ENCODE data around the gene OR5F1. TPM values are rescaled to one million over a fixed set of nuclear protein-coding genes. Genes with fewer than 3 reads are reported as not detected.

The OR5F1 gene
- total RNA-seq, 2 experiments from 2014 or later: 0.22 TPM; not detected in 1

- H3K9me2 ChIP-seq (ENCODE audit: insufficient read depth, low read length): no peaks in the 10 kb centered on the region
- no peak overlapping the region for H2AFZ ChIP-seq (ENCODE audit: low read length)
- no peak overlapping the region for H3K4me2 ChIP-seq (ENCODE audit: low read length)
- no peaks in the 10 kb centered on the region for H3K4me1 ChIP-seq (ENCODE audit: insufficient read depth, low read length, poor library complexity, severe bottlenecking)
- H3K79me2 ChIP-seq (ENCODE audit: insufficient read depth, low read depth, low read length): no peaks in the 10 kb centered on the region
- BruUV-seq (replicated peaks): no TSS peak
- no peak overlapping the region for H3K4me3 ChIP-seq (ENCODE audit: low read depth, low read length, poor library complexity, severe bottlenecking)
- no peak for DNase-seq (ENCODE audit: low spot score)
- no peaks in the 10 kb centered on the region for H3K9me3 ChIP-seq (ENCODE audit: low read length)
- H3K27ac ChIP-seq (ENCODE audit: low read depth, low read length, poor library complexity, severe bottlenecking): no peak overlapping the region
- no peaks in the 10 kb centered on the region for H4K20me1 ChIP-seq (ENCODE audit: insufficient read depth, low read length)
- ChIA-PET CTCF (ENCODE audit: unreplicated experiment) (no interaction called here), POLR2A (interaction anchor here (1.0 kb wide), 1 partner anchor 14 kb away, joined by 3 read pairs; no protein-coding TSS in a partner anchor)
- intact Hi-C loops (cut with micrococcal nuclease; ENCODE audit: unreplicated experiment): no loop called here
- no peaks in the 10 kb centered on the region for H3K36me3 ChIP-seq (ENCODE audit: insufficient read depth, low read length)
- TF ChIP-seq CTCF (conservative IDR thresholded peaks at IDR 0.05; ENCODE audit: low read length): no peak
- TF ChIP-seq EZH2phosphoT487 (IDR thresholded peaks at IDR 0.05; ENCODE audit: borderline replicate concordance, low read depth, low read length): no peak
Observed at GRCh38 chr11:55967914-55968313, 26.5 kb downstream of the OR5F1 start.

DNA sequence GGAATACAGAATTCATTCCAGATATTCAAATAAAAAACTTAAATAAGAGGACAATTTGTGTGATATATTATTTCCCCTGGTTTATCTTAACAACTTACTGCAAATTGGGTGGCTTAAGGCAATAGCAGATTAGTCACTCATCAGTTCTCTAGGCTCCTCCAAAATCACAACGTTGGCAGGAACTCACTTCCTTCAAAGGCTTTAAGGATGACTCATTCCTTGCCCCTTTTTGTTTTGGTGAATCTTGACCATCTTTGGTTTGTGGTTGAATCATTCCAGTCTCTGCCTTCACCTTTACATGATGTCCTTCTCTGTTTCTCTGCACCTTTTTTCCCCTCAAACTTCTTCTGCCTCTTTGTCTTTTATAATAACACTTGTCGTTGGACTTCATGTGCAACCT is 28.0 kb downstream of the OR5F1 start:
- no peak overlapping the region for H3K4me3 ChIP-seq (ENCODE audit: low read depth, low read length, poor library complexity, severe bottlenecking)
- no peak overlapping the region for H3K4me2 ChIP-seq (ENCODE audit: low read length)
- no peaks in the 10 kb centered on the region for H3K79me2 ChIP-seq (ENCODE audit: insufficient read depth, low read depth, low read length)
- ChIA-PET POLR2A (no interaction called here), CTCF (ENCODE audit: unreplicated experiment) (no interaction called here)
- no peak for DNase-seq (ENCODE audit: low spot score)
- H3K9me2 ChIP-seq (ENCODE audit: insufficient read depth, low read length): no peaks in the 10 kb centered on the region
- no peak overlapping the region for H2AFZ ChIP-seq (ENCODE audit: low read length)
- no peaks in the 10 kb centered on the region for H3K36me3 ChIP-seq (ENCODE audit: insufficient read depth, low read length)
- BruUV-seq (replicated peaks): no TSS peak
- no peaks in the 10 kb centered on the region for H4K20me1 ChIP-seq (ENCODE audit: insufficient read depth, low read length)
- no peak overlapping the region for H3K27ac ChIP-seq (ENCODE audit: low read depth, low read length, poor library complexity, severe bottlenecking)
- intact Hi-C loops (cut with micrococcal nuclease; ENCODE audit: unreplicated experiment): no loop called here
- no peaks in the 10 kb centered on the region for H3K4me1 ChIP-seq (ENCODE audit: insufficient read depth, low read length, poor library complexity, severe bottlenecking)
- H3K9me3 ChIP-seq (ENCODE audit: low read length): no peaks in the 10 kb centered on the region
- no peak for TF ChIP-seq CTCF (conservative IDR thresholded peaks at IDR 0.05; ENCODE audit: low read length)
- no peak for TF ChIP-seq EZH2phosphoT487 (IDR thresholded peaks at IDR 0.05; ENCODE audit: borderline replicate concordance, low read depth, low read length)

DNA sequence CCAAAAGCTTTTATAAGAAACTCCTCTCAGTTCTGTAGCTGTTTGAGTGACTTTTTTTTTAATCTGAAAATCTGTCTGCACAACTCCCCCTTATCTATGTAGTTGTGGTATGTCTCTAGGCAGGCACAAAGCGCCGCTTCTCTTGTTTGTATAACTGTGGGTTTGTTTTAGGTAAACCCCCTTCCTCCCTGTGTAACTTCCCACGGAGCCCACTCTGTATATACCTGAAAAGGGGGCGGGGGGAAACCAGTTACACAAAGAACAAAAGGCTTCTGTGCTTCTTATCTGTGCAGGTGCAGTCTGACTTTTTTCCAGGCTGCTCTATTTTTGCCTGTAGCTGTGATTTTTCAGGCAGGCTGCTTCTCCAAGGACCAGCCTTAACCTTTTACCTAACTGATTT is 37.9 kb downstream of the OR5F1 start:
- BruUV-seq (replicated peaks): no TSS peak
- no peaks in the 10 kb centered on the region for H3K79me2 ChIP-seq (ENCODE audit: insufficient read depth, low read depth, low read length)

More for the DNA sequence above, 37.9 kb downstream of the OR5F1 start:
- no peak overlapping the region for H3K27ac ChIP-seq (ENCODE audit: low read depth, low read length, poor library complexity, severe bottlenecking)
- no peaks in the 10 kb centered on the region for H4K20me1 ChIP-seq (ENCODE audit: insufficient read depth, low read length)
- DNase-seq (ENCODE audit: low spot score): no peak
- POLR2A ChIA-PET: interaction anchor here (0.6 kb wide), 1 partner anchor 22 kb away, joined by 3 read pairs; no protein-coding TSS in a partner anchor
- H3K9me2 ChIP-seq (ENCODE audit: insufficient read depth, low read length): no peaks in the 10 kb centered on the region
- no peak overlapping the region for H2AFZ ChIP-seq (ENCODE audit: low read length)
- CTCF ChIA-PET (ENCODE audit: unreplicated experiment): no interaction called here
- no peaks in the 10 kb centered on the region for H3K4me1 ChIP-seq (ENCODE audit: insufficient read depth, low read length, poor library complexity, severe bottlenecking)
- H3K36me3 ChIP-seq (ENCODE audit: insufficient read depth, low read length): no peaks in the 10 kb centered on the region
- no peak overlapping the region for H3K4me3 ChIP-seq (ENCODE audit: low read depth, low read length, poor library complexity, severe bottlenecking)
- intact Hi-C loops (cut with micrococcal nuclease; ENCODE audit: unreplicated experiment): no loop called here
- H3K9me3 ChIP-seq (ENCODE audit: low read length): no peaks in the 10 kb centered on the region
- TF ChIP-seq EZH2phosphoT487 (IDR thresholded peaks at IDR 0.05; ENCODE audit: borderline replicate concordance, low read depth, low read length): no peak
- no peak for TF ChIP-seq CTCF (conservative IDR thresholded peaks at IDR 0.05; ENCODE audit: low read length)
- no peak overlapping the region for H3K4me2 ChIP-seq (ENCODE audit: low read length)
